Ramos (cell line): ENCODE results near the gene ARHGAP28.

Experiments used
- in situ Hi-C: fragments of 300-500 bp; cut with MboI; formaldehyde crosslinking; loops from one replicate; pipeline ENCODE4 v1.14.3; 2022; ENCODE audit warnings: low sequenced_read_pairs; ENCODE audit not compliant: unreplicated experiment

The ARHGAP28 gene

GRCh38 chr18:6901286-6901926 lies 171.9 kb downstream of the ARHGAP28 start:
- in situ Hi-C loops, result no loop called here

GRCh38 chr18:6917072-6917471 lies 187.6 kb downstream of the ARHGAP28 start:
- in situ Hi-C loops, result no loop called here

GRCh38 chr18:6920099-6920955 lies 190.8 kb downstream of the ARHGAP28 start:
- in situ Hi-C loops, result no loop called here

- in situ Hi-C loops, result no loop called here
These were observed 192.1 kb downstream of the ARHGAP28 start for GRCh38 chr18:6921571-6921970.

- in situ Hi-C loops, result no loop called here
These were observed 193.7 kb downstream of the ARHGAP28 start for GRCh38 chr18:6923220-6923619.

GRCh38 chr18:6927153-6927552 lies 197.6 kb downstream of the ARHGAP28 start:
- in situ Hi-C loops, result loop anchor here (25.0 kb wide), 1 partner anchor 110 kb away; no protein-coding TSS in a partner anchor

- in situ Hi-C loops, result loop anchor here (25.0 kb wide), 1 partner anchor 109 kb away; no protein-coding TSS in a partner anchor
These were observed 198.8 kb downstream of the ARHGAP28 start for GRCh38 chr18:6928359-6928758.

GRCh38 chr18:6929370-6930102 lies 200.0 kb downstream of the ARHGAP28 start:
- in situ Hi-C loops, result loop anchor here (25.0 kb wide), 1 partner anchor 108 kb away; no protein-coding TSS in a partner anchor

- in situ Hi-C loops, result loop anchor here (25.0 kb wide), 1 partner anchor 102 kb away; no protein-coding TSS in a partner anchor
These were observed 205.3 kb downstream of the ARHGAP28 start for GRCh38 chr18:6934859-6935258.

- in situ Hi-C loops, result loop anchor here (25.0 kb wide), 1 partner anchor 99 kb away; no protein-coding TSS in a partner anchor
These were observed 208.5 kb downstream of the ARHGAP28 start for GRCh38 chr18:6938003-6938402.

- in situ Hi-C loops, result loop anchor here (25.0 kb wide), 1 partner anchor 99 kb away; no protein-coding TSS in a partner anchor
These were observed 208.9 kb downstream of the ARHGAP28 start for GRCh38 chr18:6938403-6938802.

- in situ Hi-C loops, result loop anchor here (25.0 kb wide), 1 partner anchor 97 kb away; no protein-coding TSS in a partner anchor
These were observed 210.5 kb downstream of the ARHGAP28 start for GRCh38 chr18:6939972-6940371.

- in situ Hi-C loops, result loop anchor here (25.0 kb wide), 1 partner anchor 97 kb away; no protein-coding TSS in a partner anchor
These were observed 210.9 kb downstream of the ARHGAP28 start for GRCh38 chr18:6940451-6940850.

GRCh38 chr18:6941996-6942395 lies 212.5 kb downstream of the ARHGAP28 start:
- in situ Hi-C loops, result loop anchor here (25.0 kb wide), 1 partner anchor 95 kb away; no protein-coding TSS in a partner anchor

- in situ Hi-C loops, result loop anchor here (25.0 kb wide), 1 partner anchor 95 kb away; no protein-coding TSS in a partner anchor
These were observed 213.2 kb downstream of the ARHGAP28 start for GRCh38 chr18:6942742-6943141.

GRCh38 chr18:6943143-6943542 lies 213.6 kb downstream of the ARHGAP28 start:
- in situ Hi-C loops, result loop anchor here (25.0 kb wide), 1 partner anchor 94 kb away; no protein-coding TSS in a partner anchor

GRCh38 chr18:6947338-6948030 lies 218.0 kb downstream of the ARHGAP28 start:
- in situ Hi-C loops, result loop anchor here (25.0 kb wide), 1 partner anchor 90 kb away; no protein-coding TSS in a partner anchor

- in situ Hi-C loops, result loop anchor here (25.0 kb wide), 1 partner anchor 89 kb away; no protein-coding TSS in a partner anchor
These were observed 219.0 kb downstream of the ARHGAP28 start for GRCh38 chr18:6948281-6949055.
